Posterior vena cava (tissue), 2 donors: ENCODE results near the gene UIMC1. TPM values are rescaled to one million over a fixed set of nuclear protein-coding genes. Genes with fewer than 3 reads are reported as not detected.

Source experiments
- DNase-seq: peaks from one replicate; pipeline ENCODE4 v3.0.0-alpha.2; 2020; ENCODE audit warnings: low spot score
- intact Hi-C, 2 donors: fragments of 100-400 bp; cut with DNase I; formaldehyde crosslinking; loops; one replicate each; pipeline versions ENCODE4 v1.14.1 to v1.14.2; 2022 to 2023
- total RNA-seq, 2 donors: library from RNA; stranded (reverse); fragmentation: NEBNext Ultra II Directional; extraction: Animal tissue kit (Norgen Biotek cat#: 25700); gene quantifications; one replicate each; pipeline ENCODE4 v1.2.1, GENCODE V29; 2021
- donor health status: DM: yes; HTN: yes; CAD: no.
- donor health status: DM: yes; HTN: yes; CAD: no.

UIMC1 gene
- total RNA-seq, 2 donors from 2014 or later: 33.1 to 41.4 TPM

- intact Hi-C loops: no loop called here
- DNase-seq: no peak
Observed at GRCh38 chr5:176863765-176864098, 142.8 kb downstream of the UIMC1 start.

DNA sequence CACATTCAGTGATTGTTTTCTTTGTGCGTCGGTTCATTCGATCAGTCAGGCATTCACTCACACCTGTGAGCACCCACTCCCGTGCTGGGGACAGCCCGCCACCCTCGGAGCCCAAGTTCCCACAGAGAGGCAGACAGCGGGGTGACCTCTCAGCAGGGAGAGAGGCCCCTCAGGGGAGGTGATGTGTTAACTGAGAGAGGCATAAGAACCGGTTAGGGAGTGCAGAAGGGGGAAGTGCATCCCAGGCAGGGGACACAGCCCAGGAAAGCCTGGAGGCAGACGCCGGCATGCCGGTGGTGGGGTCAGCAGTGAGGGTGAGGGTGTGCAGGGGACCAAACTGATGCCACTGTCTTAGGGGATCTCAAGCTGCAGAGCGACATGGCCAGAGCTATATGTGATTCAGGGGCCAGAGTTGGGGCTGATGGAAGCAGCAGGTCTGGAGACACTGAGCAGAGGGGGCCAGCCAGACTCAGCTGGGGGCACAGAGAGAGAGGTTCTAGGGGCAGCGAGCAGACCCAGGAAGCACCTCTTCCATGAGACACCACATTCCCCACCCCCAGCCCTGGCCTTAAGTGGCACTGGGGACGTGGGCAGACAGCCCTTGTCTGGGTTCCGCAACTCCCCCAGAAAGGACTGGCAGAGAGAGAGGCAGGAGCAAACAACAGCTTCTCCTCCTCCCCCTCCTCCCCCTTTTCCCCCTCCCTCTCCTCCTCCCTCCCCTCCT is 143.4 kb downstream of the UIMC1 start:
- DNase-seq: no peak
- intact Hi-C loops: no loop called here

DNA sequence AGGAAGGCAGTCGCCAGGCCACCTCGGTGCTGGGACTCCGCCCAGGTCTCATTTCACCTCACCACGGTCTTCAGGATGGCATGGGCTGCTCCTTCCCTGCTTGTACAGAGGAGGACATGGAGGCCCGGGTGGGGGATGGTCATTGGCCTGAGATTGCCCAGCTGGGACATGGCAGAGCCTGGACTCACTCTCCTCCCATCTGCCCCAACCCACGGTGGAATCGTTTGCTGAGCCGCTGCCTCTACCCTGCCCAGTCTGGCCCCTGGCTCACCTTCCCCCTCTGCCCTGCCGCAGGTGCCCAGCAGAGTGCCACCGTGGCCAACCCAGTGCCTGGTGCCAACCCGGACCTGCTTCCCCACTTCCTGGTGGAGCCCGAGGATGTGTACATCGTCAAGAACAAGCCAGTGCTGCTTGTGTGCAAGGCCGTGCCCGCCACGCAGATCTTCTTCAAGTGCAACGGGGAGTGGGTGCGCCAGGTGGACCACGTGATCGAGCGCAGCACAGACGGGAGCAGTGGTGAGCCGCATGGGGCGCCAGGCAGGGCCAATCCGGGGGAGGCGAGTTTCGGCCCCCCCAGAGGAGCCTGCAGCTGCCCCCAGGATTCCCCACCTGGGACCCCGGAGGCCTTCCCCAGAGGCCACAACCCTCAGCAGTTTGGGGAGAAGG is 144.1 kb downstream of the UIMC1 start:
- intact Hi-C loops: no loop called here
- no peak for DNase-seq

- DNase-seq: no peak
- intact Hi-C loops: no loop called here
Observed at GRCh38 chr5:176861276-176861675, 145.3 kb downstream of the UIMC1 start.

- no peak for DNase-seq
- intact Hi-C loops: no loop called here
Observed at GRCh38 chr5:176860381-176860780, 146.2 kb downstream of the UIMC1 start.

DNA sequence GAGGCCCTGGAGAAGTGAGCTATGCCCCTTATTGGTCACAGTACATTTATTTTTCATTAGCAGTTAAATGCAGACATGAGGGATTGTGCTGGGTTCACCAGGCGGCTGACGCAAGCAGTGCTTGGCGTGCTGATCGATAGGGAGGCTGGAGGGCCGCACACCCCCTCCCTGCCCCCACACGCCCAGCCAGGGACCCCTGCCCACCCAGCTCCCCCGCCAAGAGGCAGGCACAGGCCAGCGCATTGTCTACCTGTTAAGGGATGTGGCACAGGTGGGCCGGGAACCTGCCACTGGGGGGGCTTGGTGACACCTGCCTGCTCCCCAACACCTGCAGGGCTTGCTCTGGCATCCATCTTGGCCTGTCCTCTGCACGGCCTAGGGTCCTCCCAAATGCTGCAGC is 146.7 kb downstream of the UIMC1 start:
- DNase-seq: no peak
- intact Hi-C loops: no loop called here

DNA sequence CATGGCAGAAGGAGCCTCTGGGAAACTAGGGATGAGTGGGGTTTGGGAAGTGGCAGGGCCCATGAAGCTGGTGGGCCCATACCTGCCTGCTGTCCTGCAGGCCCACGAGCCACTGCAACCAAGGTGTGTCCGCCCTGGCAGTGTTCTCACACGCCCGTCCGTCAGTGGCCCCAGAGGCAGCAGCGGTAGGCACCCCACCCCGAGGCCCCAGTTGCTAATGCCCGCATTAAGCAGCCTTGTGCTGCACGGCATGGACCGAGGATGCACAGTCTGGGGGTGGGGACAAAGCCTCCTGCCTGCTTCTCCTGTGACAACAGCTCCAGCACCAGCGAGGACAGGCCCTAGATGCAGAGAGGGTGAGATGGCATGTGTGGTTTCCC is 148.7 kb downstream of the UIMC1 start:
- intact Hi-C loops: no loop called here
- DNase-seq: no peak

- intact Hi-C loops: no loop called here
- DNase-seq: no peak
Observed at GRCh38 chr5:176857216-176857893, 149.2 kb downstream of the UIMC1 start.

- intact Hi-C loops: no loop called here
- no peak for DNase-seq
Observed at GRCh38 chr5:176856746-176857145, 149.8 kb downstream of the UIMC1 start.

GRCh38 chr5:176855598-176855997 is 151.0 kb downstream of the UIMC1 start:
- DNase-seq: no peak
- intact Hi-C loops: no loop called here

Other genes with a start within 250 kb of the UIMC1 start
- 1 to 10 TPM in 1 of 2 donors, under 1 TPM in 1; 0.74 to 1.0 TPM for gene UNC5A, start 196.2 kb downstream of the UIMC1 start, total RNA-seq
- gene HK3, start 107.4 kb downstream of the UIMC1 start, total RNA-seq: 10 to 100 TPM; 16.9 to 36.2 TPM
- gene ZNF346, start 15.9 kb upstream of the UIMC1 start, total RNA-seq: 10 to 100 TPM; 11.6 to 12.5 TPM
- gene FGFR4, start 80.1 kb upstream of the UIMC1 start, total RNA-seq: 1 to 10 TPM; 1.0 to 1.5 TPM
- 10 to 100 TPM; 60.5 to 67.6 TPM for gene NSD1, start 127.0 kb upstream of the UIMC1 start, total RNA-seq